GM10847 (cell line): ENCODE measurements around the gene RASGRF2.

Source experiments
- POLR2A ChIP-seq: IDR thresholded peaks from 2 replicates; pipeline ENCODE4 v1.6.1; 2011; ENCODE audit not compliant: insufficient read length; ENCODE audit errors: extremely low read depth

The RASGRF2 gene

GRCh38 chr5:81225463-81225862 is 265.3 kb downstream of the RASGRF2 start:
- TF ChIP-seq POLR2A: no peak

GRCh38 chr5:81226286-81226685 is 266.1 kb downstream of the RASGRF2 start:
- no peak for TF ChIP-seq POLR2A

- TF ChIP-seq POLR2A: no peak
These were observed 266.8 kb downstream of the RASGRF2 start for GRCh38 chr5:81226949-81227348.

GRCh38 chr5:81228084-81228483 is 267.9 kb downstream of the RASGRF2 start:
- TF ChIP-seq POLR2A: no peak

GRCh38 chr5:81230416-81230815 is 270.3 kb downstream of the RASGRF2 start:
- no peak for TF ChIP-seq POLR2A

GRCh38 chr5:81232464-81233079 is 272.4 kb downstream of the RASGRF2 start:
- TF ChIP-seq POLR2A: no peak

GRCh38 chr5:81233080-81233634 is 273.0 kb downstream of the RASGRF2 start, which contains the start of gene CKMT2:
Gene CKMT2 (plus strand): TSS chr5:81233322. CDS start chr5:81251133, 17,811 bp downstream.
- no peak for TF ChIP-seq POLR2A

GRCh38 chr5:81234299-81234698 is 274.1 kb downstream of the RASGRF2 start:
- no peak for TF ChIP-seq POLR2A

- TF ChIP-seq POLR2A: no peak
These were observed 274.6 kb downstream of the RASGRF2 start for GRCh38 chr5:81234801-81235200.

GRCh38 chr5:81235287-81236072 is 275.3 kb downstream of the RASGRF2 start:
- no peak for TF ChIP-seq POLR2A

- TF ChIP-seq POLR2A: no peak
These were observed 278.3 kb downstream of the RASGRF2 start for GRCh38 chr5:81238460-81238859.

- TF ChIP-seq POLR2A: no peak
These were observed 279.4 kb downstream of the RASGRF2 start for GRCh38 chr5:81239613-81240012.

GRCh38 chr5:81241001-81241400 is 280.8 kb downstream of the RASGRF2 start:
- no peak for TF ChIP-seq POLR2A

GRCh38 chr5:81241961-81242648 is 281.9 kb downstream of the RASGRF2 start:
- TF ChIP-seq POLR2A: no peak

- no peak for TF ChIP-seq POLR2A
These were observed 282.8 kb downstream of the RASGRF2 start for GRCh38 chr5:81242906-81243436.
